ENCODE measurements around the gene TRPM5. TPM values are rescaled to one million over a fixed set of nuclear protein-coding genes. Genes with fewer than 3 reads are reported as not detected.

TRPM5 gene
- total and polyA plus RNA-seq, 8 donors = 0.15 to 11.6 (median 0.45) TPM; not detected in 1

DNA sequence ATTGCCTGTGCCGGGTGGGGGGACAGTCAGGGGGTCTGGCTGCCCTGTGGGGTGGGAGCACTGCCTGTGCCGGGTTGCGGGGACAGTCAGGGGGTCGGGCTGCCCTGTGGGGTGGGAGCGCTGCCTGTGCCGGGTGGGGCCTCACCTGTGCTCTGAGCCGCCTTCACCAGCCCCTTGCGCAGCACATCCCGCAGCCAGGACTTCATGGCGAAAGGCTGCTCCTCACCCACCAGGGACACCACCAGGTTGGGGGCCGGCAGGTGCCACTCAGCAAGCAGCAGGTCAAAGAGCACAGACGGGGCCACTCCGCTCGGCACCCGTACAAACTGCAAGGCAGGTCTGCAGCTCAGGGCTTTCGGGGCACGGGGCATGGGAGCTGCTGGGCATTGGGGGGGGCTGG, 22.3 kb downstream of the TRPM5 start:
- Histone ChIP-seq H3K36me3 (no peaks in the 10 kb centered on the region), H3K4me1 (peaks cover 9 to 20% (median 18%) of the 10 kb centered on the region in 4 donors), H3K27me3 (peaks cover 0 to 29% (median 5%) of the 10 kb centered on the region in 3 donors), H3K4me3 (no peak overlapping the region), H3K9me3 (no peaks in the 10 kb centered on the region), H3K27ac (no peak overlapping the region)
- DNase-seq = no peak
- no peak for TF ChIP-seq POLR2A (IDR thresholded peaks at IDR 0.05)
- TF ChIP-seq POLR2AphosphoS5 (IDR thresholded peaks at IDR 0.05) = no peak
- no peak for TF ChIP-seq EP300 (IDR thresholded peaks at IDR 0.05)
- TF ChIP-seq, protein P1, sequence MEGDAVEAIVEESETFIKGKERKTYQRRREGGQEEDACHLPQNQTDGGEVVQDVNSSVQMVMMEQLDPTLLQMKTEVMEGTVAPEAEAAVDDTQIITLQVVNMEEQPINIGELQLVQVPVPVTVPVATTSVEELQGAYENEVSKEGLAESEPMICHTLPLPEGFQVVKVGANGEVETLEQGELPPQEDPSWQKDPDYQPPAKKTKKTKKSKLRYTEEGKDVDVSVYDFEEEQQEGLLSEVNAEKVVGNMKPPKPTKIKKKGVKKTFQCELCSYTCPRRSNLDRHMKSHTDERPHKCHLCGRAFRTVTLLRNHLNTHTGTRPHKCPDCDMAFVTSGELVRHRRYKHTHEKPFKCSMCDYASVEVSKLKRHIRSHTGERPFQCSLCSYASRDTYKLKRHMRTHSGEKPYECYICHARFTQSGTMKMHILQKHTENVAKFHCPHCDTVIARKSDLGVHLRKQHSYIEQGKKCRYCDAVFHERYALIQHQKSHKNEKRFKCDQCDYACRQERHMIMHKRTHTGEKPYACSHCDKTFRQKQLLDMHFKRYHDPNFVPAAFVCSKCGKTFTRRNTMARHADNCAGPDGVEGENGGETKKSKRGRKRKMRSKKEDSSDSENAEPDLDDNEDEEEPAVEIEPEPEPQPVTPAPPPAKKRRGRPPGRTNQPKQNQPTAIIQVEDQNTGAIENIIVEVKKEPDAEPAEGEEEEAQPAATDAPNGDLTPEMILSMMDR (IDR thresholded peaks at IDR 0.05) = no peak
- intact Hi-C loops (cut with DNase I; ENCODE audit: low total_unique reads) = loop anchor here (2.0 kb wide), 2 partner anchors 115 to 227 kb away; no protein-coding TSS in a partner anchor
- WGBS, 5 donors = 80 to 88% (median 85%) methylated on average over 11 to 17 of the region's 17 CpGs

DNA sequence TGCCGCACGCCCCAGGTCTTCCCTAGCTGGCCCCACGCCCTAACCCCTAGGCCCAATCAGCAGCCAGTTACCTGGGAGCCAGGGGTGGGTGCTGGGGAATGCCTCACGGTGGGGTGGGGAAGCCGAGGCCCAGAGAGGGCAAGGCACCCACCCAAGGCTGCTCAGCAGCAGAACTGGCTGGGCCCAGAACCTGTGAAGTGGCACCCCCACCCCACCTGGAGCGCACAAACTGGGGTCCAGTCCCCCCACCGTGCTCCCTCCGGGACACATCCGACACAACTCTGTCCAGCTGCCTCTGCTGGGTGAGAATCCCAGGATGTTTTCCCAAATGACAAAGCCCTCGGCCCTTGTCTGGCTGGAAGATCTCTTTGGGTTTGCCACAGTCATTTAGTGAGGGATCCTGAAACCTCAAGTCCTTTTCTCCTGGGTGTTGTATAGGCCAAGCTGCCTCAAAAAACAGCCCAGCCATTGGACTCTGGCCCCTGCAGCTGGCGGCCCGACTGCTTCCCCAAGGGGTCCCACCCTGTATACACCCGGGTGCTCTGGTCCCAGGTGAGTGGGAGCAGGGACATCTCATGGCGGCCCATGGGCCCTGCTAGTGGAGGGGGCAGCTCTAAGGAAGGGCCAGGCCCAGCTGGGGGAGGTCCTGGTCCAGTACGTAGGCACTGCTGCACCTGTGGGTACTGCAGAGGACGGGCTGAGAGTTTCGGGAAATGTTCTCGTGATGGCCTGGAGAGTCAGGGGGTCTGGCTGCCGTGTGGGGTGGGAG, 22.9 kb downstream of the TRPM5 start:
- no peak overlapping the region for H3K4me3 ChIP-seq
- intact Hi-C loops (cut with DNase I; ENCODE audit: low total_unique reads) = loop anchor here (2.0 kb wide), 1 partner anchor 227 kb away; no protein-coding TSS in a partner anchor
- H3K27ac ChIP-seq = no peak overlapping the region
- TF ChIP-seq, protein P1 (IDR thresholded peaks at IDR 0.05) = no peak
- TF ChIP-seq EP300 (IDR thresholded peaks at IDR 0.05) (no peak), POLR2A (IDR thresholded peaks at IDR 0.05) (no peak), POLR2AphosphoS5 (IDR thresholded peaks at IDR 0.05) (no peak)
- H3K9me3 ChIP-seq = no peaks in the 10 kb centered on the region
- H3K27me3 ChIP-seq = peaks cover 0 to 29% (median 5%) of the 10 kb centered on the region in 3 donors
- H3K36me3 ChIP-seq = no peaks in the 10 kb centered on the region
- H3K4me1 ChIP-seq = peaks cover 9 to 17% (median 14%) of the 10 kb centered on the region in 4 donors
- 68 to 77% (median 74%) methylated on average over 13 to 19 of the region's 19 CpGs for WGBS, 5 donors
- DNase-seq = no peak

DNA sequence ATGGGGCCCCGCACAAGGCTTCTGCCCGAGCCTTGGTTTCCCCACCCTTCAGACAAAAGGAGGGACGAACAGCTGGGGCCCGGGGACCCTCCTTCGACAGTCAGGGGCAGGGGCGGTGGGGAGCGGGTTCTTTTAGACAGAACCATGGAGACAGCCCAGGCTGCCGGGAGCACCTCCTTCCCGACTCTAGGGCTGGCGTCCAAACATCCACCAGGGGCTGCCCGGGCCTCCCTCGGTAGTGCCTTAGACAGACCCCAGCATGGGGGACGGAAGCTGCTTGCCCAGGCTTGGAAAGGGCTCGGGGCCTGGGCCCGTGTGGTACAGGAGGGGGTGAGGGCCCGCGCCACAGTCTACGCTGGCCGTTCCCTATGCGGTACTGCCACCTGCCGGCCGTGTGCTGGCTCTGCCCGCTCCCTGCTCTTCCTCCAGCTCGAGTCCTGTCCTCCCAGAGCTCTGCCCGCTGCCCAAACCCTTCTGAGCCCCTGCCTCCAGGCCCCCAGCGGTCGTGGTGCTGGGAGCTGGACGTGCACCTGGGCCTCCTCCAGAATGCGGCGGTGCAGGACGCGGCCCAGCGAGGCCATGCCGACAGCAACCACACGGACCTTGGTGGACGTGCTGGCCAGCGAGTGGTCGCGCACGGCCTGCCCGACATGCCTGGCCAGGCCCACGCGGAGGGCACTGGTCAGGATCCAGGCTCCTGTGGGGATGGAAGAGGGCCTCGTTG, 23.6 kb downstream of the TRPM5 start:
- H3K27me3 ChIP-seq = peaks cover 0 to 28% (median 5%) of the 10 kb centered on the region in 3 donors
- WGBS, 5 donors = 21 to 30% (median 25%) methylated on average over 14 to 44 of the region's 44 CpGs
- peak overlapping the region in 1 of 5 donors; percentile 66 for H3K27ac ChIP-seq
- H3K4me1 ChIP-seq = peaks cover 9 to 17% (median 14%) of the 10 kb centered on the region in 4 donors
- no peak overlapping the region for H3K4me3 ChIP-seq
- TF ChIP-seq POLR2A (IDR thresholded peaks at IDR 0.05) = no peak
- no peak for TF ChIP-seq POLR2AphosphoS5 (IDR thresholded peaks at IDR 0.05)
- TF ChIP-seq, protein P1 (IDR thresholded peaks at IDR 0.05) = peak in 5 of 7 experiments; percentile 87 to 93 (median 92)
- TF ChIP-seq EP300 (IDR thresholded peaks at IDR 0.05) = no peak
- H3K9me3 ChIP-seq = no peaks in the 10 kb centered on the region
- DNase-seq = peak; percentile 77 to 95
- intact Hi-C loops (cut with DNase I; ENCODE audit: low total_unique reads) = loop anchor here (2.0 kb wide), 1 partner anchor 226 kb away; no protein-coding TSS in a partner anchor
- no peaks in the 10 kb centered on the region for H3K36me3 ChIP-seq

Measured in stomach (tissue), 9 donors.